HG02798 (cell line): ENCODE data around the gene NAPG.
A peak's percentile ranks its signal among the peaks of the same experiment; 100 is the strongest.
"Not testable (repeated sequence)": the region's sequence is repeated elsewhere in the genome, so short reads cannot be mapped to it uniquely, and the experiment has no call there.

Experiments
- ATAC-seq: cut with Tn5 transposase; IDR thresholded peaks from one replicate; pipeline ENCODE4 v1.9.1; 2021; ENCODE audit warnings: mild to moderate bottlenecking; ENCODE audit not compliant: unreplicated experiment, poor library complexity

Gene NAPG

DNA sequence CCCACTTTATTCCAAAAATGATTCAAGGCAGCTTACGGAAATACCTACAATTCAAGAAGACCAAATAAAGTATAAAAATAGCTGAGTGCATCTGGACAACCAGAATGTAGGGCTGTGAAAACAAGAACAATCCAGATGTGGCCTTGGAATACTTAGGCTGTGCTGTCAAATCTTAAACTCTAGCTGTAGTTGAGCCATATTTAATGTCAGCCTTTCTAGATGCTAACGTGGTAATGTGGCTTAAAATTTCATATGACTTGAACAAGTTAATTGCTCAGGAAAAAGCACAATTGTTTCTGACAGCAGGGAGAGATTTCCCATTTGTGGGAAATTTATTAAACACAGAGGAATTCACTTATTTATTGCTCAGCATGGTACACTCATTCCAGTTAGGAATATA is 14.6 kb upstream of the NAPG start:
- no peak for ATAC-seq

DNA sequence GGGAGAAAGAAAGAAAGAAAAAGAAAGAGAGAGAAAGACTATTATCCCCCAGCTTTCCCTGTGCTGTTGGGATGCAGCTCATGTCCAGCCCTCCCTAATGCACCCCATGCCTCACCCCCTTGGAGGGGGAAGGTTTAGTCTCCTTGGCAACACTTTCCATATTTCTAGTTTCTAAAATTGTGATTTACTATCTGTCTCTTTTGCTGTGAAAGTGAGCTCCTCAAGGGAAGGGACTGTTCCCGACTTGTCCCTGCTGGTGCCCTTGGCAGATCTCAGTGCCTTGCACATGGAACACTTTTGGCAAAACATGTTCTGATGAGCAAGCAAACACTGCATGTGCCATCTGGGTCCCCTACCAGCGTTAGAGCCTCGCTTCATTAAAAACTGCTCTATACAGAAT is 11.7 kb upstream of the NAPG start:
- ATAC-seq, result no peak

DNA sequence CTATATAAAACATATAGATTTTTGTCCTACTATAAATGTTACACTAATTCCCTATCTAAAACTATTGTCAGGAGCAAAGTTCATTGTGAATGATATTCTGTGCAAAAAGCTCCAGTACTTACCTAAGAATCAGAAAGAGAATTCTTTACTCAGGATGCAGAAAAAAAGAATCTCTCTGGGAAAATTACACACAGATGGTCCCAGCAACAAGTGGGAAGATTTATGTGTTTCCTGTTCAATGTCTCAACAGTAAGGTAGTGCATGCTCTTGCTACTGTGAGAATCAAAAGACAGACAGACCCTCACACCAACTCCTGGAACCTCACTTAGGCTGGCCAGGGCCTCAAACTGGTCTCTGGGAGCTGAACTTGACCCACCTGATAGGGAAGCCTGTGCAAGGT is 11.2 kb upstream of the NAPG start:
- no peak for ATAC-seq

DNA sequence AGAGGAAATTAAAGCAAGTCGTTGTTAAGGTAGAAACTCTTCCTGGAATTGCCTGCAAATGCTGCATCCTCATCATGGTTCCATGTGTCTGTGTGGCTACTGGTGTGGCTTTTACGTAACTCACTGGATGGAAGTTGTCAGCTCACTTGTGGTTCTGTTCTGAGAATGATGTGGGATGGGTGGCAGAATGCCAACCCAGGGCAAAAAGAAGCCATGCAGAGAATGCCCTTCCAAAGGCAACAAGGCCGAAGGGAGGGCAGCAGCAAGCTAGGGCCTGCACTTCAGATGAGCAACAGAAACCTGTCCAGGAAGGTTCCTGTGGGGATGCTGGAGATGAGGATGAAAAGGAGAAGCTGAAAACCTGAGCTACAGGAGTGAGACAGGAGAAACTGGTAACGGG is 10.4 kb upstream of the NAPG start:
- ATAC-seq, result no peak

DNA sequence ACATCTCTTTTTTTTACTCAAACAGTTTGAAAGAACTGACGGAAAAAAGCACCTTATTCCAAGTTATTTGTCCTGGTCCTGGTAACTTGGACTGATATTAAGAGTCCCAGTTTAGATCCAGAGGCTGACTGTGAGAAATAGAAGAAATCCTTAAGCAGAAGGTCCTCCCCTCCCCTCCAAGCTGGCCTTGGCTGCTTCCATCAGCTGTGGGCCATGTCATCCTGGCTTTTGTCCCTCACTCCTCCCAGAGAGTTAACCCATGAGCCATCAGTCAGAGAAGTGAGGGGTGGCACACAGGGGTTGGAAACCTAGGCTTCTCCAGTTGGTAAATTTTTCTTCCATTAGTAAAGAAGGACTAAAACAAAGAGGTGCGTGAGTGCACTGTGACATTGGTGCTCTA is 9.7 kb upstream of the NAPG start:
- ATAC-seq, result no peak

DNA sequence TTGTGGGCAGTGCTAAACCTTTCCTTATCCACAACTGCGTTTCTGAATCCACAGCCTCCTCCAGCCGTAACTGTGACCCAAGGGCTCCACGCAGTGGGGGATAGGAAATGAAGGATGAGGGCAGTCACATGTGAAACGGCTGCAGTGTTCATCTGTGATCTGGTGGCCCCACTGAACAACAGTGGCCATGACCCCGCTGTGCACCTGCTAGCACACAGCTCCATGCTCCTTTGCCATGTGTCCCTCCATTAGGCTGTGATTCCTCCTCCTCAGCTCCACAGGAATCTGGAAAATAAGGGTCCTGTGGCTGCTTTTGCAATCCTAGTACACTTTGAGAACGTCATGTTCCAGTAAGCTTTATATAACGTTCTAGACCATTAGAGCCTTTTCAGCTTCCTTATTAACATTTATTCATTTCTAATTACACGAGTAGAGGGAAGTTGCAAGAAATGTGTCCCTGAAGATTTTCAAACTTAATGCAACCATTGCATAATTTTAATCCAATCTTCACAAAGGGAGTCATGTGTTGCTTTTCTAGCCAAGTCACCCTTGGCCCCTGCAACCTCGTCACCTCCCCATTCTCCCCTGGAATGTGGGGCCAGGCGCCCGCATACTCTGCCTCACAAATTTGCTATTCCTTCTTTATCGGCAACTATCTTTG is 7.1 kb upstream of the NAPG start:
- no peak for ATAC-seq

DNA sequence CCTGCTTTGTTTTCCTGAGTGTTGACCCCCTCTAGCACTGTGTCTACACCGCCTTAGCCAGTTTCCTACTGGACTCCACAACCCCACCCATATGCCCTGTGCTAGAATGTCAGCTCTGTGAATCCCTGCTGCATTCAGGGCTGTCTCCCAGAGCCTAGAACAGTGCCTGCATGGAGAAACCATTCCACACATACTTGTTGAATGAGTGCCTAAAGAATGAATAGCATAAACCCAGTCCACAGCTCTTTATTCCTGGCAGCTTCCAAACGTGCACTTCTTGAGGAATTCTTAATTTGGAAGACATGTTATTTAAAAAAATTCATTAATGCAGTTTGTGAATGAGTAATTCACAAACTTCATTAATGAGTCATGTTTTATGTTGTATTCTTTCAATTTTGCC is 6.5 kb upstream of the NAPG start:
- ATAC-seq, result no peak

DNA sequence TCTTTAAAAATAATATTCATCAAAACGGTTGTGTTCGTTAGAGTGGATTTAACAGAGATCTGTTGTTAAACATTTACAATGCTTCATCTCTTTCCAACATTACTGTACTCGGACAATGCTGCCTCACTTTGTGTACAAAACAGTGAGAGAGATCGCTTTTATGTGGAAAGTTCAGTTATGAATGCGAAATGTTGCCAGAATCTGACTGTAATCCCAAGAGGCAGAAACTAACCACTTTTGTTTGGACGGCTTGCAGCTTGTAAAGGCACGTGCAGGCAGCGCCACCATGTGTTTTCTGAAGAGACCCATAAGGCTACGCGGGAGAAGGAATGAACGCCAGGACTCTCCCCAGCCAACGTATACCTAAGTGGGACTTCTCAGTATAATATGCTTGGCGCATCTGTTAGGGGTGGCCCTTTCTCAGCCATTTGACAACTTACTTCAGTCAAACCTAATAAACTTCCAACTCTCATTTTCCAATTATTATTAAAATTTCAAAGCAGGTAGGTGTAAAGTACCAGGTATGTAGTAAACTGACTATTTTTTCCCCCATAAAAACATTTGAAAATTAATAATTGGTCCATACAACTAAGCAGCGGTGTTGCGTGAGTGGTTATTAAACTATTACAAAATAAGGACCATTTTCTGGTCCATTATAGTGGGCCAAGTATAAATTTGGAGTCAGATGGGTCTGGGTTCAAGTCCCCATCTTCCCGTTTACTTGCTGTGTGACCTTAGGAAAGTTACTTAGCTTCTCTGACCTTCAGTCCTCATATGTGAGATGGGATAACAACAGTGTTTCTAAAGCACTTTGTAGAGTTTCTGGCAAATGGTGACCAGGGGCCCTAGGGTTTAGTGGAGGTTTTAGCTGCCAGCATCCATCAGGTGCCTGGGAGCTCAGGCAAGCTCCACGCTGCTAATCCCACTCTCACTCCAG is 5.6 kb upstream of the NAPG start:
- peak; percentile 83 for ATAC-seq

DNA sequence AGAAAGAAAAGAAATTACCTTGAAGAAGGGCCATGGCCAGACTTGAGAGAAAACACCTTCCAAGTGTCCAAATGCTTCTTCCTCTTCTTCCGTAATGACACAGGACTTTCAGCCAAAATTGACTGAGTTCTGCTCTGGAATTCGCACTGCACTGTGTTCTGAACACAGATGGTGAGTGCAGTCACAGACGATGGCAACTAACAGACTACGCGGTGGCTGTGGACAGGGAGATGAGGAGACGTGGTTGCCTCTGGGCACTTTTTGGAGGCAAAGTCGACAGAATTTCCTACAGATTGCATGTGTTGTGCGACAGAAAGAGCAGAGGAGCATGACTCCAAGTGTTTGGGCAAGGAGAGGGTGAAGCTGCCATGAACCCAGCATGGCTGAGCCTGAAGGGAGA is 4.3 kb upstream of the NAPG start:
- no peak for ATAC-seq

DNA sequence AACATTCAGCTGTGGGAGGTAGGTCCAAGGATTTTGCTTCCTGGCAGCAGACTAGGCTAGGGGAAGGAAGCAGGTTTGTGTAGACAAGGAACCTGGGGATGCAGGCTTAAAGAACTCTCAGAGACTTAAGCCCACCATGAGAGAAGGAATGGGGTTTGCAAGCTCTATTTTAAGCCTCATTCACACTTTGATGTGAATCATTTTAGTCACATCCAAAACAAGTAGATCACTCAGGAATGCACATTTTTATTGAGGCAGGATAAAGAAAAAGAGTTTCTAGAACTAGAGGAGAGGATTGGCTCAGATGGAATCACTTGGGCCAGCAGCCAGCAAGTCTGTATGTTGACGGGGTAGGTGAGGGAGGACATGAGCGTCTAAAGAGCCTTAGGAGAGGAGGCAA is 3.3 kb upstream of the NAPG start:
- ATAC-seq, result no peak

DNA sequence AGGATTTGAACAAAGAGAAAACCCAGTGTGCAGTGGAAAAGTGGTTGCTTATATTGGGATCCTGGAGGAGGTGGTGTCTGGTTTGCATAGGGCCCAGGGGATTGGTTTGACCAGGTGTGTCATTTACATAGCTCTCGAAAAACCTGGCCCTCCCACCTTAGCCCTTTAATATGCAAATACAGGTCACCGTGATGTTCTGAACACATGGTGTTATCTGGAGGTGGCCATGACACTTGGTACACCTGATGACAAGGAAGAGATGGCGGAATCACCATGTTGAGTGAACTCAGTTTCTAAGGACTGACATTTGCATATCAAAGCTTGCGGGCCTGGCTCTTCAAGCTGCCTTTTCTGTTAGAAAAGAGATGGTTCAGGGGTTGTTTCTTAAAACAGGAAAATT is 2.3 kb upstream of the NAPG start:
- ATAC-seq, result no peak

DNA sequence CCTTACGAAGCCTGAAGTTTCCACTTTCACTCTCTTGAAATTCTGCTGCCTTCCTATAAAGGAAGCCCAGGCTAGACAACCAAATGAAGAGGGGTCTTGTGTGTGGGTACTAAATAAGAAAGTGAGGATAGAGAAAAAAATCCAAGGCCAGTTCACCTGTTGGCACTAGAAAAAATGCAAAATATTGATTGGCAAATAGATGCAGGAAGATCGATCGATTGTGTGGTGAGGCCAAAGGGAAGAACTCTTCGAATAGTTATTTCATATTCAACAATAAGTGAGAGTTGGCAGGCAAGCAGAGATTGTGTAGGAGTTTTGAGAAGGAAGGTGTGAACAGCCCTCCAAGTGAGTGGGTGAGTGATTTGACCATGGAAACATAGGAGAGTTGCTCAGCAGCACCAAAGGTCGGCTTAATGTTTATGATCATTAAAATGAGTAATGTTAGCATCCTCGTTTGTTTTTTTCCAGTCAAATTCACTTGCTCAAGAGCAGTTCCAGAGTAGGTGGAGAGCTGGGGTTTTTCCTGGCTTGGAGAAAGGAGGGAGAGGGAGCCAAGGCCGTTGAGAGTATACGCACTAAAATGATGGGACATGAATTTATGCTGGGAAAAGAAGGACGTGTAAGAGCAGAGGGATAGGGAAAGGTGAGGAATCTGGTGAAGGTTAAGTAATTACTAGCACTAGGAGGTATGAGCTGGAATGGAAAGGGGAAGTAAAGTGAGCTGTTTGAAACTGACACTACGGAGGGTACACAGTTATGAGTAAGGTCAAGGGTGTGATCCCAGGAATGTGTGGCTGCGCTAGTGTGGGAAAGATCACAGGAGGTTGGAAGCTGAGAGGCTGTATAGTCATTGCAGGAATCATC is 1.1 kb upstream of the NAPG start:
- ATAC-seq, result no peak

DNA sequence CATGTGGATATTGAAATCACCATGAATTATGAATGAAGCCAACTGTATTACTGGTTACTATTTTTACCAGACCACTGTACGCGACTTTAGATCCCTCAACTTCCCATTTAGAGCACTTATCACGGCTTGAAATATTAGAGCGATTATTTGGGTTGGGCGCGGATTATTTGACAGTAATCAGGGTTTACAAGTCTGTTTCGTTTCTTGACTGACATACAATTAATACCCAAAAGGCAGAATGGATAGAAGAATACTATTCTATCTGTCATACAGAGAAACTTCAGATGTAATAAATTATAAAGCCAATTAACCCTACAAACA is 496 bp upstream of the NAPG start:
- ATAC-seq, result no peak

DNA sequence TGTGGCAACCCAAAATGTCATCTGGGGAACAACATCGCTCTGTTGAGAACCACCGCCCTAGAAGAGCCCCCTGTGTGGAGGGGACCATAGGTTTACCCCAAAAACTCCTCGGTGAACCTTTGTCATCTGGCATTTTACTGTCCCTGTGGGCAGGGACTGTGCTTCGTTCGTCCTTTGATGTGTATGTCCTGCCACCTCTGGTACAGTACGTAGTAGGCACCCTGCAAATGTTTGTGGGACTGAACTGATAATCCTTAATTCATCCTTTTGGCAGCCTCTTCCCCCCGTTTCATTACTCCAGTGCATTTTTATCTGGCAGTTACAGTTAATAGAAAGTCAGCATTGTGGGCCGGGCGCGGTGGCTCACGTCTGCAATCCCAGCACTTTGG is 728 bp downstream of the NAPG start:
- no peak for ATAC-seq

DNA sequence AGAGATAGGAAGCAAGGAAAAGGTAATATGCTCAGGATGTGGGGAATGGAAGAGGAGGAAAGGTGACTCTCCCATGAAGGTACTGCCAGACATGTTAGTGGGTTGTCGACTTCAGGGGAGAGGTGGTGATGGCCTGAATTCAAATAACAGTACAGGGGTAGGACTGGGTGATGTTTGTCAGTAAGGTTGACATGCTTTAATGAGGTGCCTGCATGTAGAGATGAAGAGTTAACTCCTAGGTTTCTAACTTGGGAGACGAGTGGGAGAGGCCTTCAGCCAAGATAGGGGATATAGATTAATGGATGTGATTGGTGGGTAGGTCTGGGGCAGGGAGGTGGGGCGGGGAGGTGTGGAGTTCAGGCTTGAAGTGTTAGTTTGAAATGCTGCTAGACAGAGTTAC is 2.6 kb downstream of the NAPG start:
- no peak for ATAC-seq

DNA sequence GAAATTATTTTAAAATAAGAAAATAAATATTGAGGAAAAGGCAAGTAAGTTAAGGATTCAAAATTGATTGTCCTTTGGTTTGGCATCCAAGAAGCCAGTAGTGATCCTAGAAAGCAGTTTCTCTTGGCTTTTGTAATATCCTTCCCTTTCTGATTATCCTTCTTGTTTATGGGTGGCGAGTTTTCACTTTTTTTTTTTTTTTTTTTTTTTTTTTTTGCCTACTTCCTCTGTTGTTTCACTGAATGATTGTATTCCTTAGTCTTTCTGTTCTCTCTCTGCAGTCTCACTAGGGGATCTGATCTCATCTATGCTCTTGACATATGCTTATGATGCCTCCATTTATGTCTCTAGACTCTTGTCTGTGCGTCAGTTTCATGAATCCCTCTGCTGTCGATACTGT is 4.2 kb downstream of the NAPG start:
- ATAC-seq, result no peak

DNA sequence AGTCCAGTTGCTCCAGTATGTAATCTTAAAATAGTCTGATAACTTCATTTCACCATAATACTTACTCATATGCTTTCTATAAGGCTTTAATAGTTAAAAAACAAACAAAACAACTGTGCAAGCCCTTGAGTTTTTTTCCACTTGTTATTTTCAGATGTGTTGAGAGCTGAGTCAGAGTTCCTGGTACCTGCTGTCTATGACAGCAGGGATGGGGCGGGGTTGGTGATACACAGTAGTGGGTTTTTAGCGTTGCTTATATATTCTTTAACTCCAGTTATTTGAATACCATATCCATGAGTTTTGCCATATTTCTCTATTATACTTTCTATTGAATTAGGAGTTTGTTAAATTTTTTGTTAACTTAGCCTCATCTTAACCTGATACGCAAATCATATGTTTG is 5.0 kb downstream of the NAPG start:
- no peak for ATAC-seq

DNA sequence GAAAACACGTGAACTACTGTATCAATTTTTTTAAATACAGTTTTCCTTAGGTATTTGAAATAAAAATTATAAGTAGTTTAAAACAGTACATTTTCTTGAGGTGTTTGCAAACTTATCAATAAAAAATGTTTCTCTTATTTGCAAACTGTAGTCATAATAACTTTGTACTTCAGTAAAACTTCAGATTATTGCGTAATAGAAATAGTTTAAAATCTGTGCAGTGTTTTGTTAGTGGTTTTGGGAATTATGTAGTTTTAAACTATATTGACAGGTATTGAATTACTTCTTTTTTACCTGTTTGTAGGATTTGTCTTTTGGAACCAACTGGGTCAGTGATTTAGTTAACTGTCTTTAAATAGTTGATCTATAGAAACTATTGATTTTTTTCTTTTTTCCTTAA is 7.3 kb downstream of the NAPG start:
- no peak for ATAC-seq

DNA sequence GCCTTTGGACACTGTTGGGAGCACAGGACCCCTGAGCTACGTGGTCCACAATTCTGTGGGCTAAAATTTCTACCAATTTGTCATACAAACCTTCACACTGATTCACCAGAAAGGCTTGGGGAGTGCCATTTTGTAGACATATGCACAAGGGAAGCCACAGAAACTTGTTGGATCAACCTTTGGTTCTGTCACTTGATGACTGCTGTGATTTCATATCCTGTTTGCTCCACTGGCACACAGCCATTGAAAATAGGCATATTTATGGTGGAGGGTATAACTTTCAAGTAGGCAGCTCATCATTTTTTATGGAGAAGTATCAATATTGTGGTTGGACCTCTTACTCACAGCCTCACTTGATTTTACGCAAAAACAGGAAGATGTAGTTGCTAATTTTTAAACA is 10.5 kb downstream of the NAPG start:
- ATAC-seq, result no peak

DNA sequence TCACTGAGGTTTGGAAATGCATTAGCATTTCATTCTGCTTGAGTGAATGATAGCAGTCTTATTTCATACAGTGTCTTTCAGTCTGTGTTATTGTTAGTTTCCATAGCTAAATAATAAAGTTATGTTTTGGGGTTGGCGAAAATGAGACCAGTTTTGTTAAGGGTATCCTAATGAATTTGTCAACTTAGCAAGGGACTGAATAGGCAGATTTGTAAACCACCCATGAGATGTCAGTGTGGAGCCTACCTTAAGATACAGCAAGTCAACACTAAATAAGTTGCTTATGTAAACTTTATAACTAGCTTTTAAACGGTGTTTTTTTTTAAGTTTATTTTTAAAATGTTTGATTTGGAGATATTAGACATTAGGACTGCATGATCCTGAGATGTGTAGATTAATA is 11.9 kb downstream of the NAPG start:
- ATAC-seq, result no peak

DNA sequence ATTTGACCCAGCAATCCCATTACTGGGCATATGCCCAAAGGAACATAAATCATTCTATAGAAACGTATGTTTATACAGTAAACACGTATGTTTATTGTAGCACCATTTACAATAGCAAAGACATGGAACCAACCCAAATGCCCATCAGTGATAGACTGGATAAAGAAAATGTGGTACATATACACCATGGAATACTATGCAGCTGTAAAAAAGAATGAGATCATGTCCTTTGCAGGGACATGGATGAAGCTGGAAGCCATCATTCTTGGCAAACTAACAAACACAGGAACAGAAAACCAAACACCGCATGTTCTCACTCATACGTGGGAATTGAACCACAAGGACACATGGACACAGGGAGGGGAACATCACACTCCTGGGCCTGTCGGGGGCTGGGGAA is 13.3 kb downstream of the NAPG start:
- ATAC-seq, result not testable (repeated sequence)
